NCI-H2107 (cell line): ENCODE data around the gene GNAQ.
"Not testable (repeated sequence)": the region's sequence is repeated elsewhere in the genome, so short reads cannot be mapped to it uniquely, and the experiment has no call there.

Experiments
- DNase-seq: peaks from one replicate; lab custom pipeline; 2025; lab: John Stamatoyannopoulos, UW

GNAQ gene

DNA sequence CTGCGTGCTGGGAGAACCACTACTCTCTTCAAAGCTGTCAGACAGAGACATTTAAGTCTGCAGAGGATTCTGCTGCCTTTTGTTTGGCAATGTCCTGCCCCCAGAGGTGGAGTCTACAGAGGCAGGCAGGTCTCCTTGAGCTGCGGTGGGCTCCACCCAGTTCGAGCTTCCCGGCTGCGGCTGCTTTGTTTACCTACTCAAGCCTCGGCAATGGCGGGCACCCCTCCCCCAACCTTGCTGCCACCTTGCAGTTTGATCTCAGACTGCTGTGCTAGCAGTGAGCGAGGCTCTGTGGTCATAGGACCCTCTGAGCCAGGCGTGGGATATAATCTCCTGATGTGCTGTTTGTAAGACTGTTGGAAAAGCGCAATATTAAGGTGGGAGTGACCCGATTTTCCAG lies 343.9 kb downstream of the GNAQ start:
- not testable (repeated sequence) for DNase-seq

DNA sequence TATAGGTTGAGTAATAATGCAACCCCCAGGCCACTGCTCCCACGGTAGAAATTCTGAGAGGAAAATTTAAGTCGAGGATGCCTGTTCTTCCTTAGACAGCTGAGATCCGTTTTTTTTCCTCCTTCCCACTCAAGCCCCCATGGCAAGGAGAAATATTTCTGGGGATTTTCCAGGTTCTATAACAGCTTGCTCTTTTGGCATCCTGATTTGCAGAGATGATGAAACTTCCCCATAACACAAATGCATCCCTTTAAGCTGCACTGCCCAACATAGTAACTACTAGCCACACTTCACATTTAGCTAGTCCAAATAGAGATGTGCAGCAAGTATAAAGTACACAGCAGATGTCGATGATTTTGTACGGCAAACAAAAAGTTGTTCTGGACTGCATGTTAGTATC lies 351.0 kb downstream of the GNAQ start:
- no peak for DNase-seq

DNA sequence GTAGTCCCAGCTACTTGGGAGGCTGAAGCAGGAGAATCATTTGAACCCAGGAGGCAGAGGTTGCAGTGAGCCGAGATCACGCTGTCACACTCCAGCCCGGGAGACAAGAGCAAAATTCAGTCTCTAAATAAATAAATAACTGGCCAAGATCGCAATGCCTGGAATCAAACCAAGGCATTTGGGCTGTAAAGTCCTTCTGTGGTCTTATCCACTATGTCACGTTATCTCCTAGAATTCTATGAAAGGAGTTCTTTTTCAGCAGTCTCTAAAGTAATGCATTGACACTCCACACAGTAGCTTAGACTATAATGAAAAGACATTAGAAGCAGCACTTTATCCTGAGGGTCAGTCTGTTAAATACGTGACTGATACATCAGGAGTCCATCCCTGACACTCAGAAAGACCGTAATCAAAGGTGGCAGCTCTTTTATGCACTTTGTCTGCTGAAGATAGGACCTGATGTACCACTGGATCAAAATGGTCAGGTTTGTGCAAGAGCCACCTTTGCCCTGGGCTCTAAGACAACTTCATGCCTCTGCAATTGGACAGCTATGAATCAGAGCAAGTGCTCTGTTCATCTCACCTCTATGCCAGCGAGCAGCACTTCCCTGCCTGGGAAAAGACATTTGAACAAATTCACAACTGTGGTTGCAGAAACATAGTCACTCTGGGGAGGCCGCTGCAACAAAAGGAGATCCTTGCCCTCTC lies 351.8 kb downstream of the GNAQ start:
- no peak for DNase-seq

DNA sequence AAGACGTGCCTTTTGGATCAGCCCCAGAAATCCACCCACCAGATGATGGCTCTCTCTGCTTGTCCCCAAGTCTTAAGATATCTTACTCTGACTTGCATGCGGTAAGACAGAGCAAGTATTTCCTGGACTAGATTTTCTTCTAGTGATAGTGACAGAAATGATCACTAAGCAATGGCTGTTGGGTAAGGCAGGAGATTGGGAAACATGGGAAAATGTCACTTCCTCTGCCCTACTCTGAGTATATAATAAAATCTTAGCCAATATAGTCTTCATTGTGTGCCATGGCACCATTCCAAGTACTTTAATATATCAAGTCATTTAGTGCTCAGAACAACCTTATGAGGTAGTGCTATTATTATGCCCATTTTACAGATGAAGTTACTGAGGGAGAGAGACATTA lies 352.5 kb downstream of the GNAQ start:
- no peak for DNase-seq

DNA sequence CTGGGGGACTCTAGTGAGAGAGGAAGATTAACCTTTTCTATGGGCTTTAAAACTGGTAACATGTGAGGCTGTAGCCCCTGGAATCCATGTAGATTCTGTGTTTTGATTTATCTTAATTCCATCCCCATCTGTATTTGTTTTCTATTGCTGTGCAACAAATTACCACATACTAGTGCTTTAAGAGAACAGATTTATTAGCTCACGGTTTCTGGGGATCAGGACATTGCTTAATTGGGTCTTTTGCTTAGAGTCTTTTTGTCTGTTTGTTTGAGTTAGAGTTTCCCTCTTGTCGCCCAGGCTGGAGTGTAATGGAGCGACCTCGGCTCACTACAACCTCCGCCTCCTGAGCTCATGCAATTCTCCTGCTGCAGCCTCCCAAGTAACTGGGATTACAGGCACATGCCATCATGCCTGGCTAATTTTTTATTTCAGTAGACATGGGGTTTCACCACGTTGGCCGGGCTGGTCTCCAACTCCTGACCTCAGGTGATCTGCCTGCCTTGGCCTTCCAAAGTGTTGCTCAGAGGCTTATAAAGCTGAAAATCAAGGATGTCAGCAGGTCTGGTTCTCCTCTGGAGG lies 353.6 kb downstream of the GNAQ start:
- no peak for DNase-seq

DNA sequence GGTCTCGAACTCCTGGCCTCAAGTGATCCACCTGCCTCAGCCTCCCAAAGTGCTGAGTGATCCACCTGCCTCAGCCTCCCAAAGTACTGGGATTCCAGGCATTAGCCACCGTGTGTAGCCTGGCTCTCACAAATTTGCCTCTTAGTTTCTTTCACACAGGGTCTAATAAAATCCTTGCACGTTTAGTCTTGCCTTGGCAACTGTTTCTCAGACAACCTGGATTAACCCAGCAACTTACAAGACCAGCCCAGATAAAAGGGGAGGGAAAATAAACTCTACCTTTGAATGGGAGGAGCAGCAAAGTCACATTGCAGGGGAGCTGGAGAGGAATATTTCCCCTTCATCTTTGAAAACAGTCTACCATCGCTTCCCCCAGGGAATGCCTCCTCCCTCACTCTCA lies 354.2 kb downstream of the GNAQ start:
- DNase-seq, result no peak

DNA sequence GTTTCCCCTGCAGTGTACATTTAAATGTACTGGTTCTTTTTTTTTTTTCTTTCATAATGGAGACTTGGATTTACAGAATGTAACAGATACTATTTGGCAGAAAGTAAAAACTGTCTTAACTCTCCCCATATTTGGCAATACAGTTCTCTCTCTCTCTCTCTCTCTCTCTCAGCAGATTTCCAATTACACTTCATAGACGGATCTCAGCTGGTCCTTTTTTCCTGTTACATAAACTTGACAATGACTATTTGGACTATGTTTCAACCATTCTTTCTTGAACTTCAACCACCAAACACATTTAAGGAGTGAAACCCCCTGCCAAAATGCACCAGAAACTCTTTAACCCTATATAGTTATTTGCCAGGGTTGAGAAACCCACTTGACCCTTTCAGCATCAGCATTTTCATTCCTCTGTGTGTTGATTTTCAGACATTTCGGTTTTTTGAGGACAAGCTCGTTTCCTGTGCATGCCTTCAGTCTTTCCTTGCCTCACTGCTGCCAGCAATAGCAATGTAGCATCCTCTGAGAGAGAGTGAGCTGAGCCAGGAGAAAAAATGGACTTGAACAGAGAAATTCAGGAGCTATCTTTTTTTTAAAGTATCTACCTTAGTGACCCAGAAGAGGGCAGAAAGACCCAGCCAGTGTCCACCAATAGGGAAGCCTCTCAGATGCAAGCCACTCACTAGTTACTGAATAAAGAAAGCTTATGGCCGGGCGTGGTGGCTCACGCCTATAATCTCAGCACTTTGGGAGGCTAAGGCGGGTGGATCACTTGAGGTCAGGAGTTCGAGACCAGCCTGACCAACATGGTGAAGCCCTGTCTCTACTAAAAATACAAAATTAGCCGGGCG lies 357.4 kb downstream of the GNAQ start:
- no peak for DNase-seq

DNA sequence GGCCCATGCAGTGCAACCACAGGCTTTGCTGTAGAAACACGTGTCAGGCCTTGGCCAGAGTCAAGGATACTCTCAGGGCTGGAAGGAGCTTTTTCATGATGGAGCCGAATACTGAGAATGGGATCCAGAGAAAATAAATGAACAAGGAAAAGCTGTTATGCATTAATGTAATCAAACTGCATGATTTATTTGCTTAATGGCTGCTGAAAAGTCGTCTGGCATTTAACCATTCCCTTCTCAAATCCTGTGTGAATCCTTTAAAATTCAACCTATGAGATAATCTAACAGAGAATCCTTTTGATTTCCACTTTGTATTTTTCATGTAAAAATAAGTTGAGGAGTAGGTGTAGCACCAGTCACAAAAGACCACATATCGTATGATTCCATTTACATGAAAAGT lies 359.4 kb downstream of the GNAQ start:
- no peak for DNase-seq

DNA sequence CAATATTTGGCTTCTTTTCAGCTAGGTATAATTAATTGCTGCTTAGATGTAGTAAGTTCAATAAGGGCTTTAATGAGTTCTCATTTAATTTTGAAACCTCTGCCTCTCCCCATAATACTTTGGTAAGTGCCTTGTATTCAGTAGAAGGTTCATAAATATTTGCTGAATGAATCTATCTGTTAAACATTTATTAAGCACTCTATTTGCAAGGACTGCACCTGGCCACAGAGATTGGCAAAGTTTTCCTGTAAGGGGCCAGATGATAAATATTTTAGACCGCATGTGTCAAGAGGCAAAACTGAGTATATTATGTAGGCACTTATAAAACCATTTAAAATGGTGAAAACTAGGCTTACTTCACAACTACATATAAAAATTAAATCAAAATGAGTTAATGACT lies 364.5 kb downstream of the GNAQ start:
- DNase-seq, result no peak
